HG02678 (cell line): Measurements from ENCODE around the gene PLPP4.

Source experiments
- ATAC-seq: cut with Tn5 transposase; IDR thresholded peaks from one replicate; pipeline ENCODE4 v1.9.1; 2021; ENCODE audit warnings: mild to moderate bottlenecking, moderate library complexity; ENCODE audit not compliant: unreplicated experiment

Gene PLPP4

DNA sequence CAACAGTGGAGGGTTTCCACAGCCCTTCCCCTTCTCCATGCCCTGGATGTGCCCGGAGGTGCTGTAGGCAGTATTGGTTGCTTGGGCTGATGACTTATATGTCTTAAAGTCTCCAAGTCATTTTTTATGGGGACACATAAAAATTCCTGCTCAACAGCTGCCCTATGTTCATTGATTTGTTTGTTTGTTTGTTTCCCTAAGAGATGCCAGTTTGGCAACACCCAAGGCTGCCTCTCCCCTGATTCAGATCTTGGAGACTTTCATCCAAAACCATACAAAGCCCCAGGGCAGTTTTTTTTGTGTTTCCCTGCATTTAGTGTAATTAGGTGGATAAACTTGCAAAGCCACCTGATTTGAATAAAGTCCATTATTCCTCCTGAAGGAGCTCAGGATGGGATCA lies 115.3 kb downstream of the PLPP4 start:
- no peak for ATAC-seq

GRCh38 chr10:120573355-120573754 lies 116.3 kb downstream of the PLPP4 start:
- no peak for ATAC-seq

GRCh38 chr10:120574981-120575380 lies 118.0 kb downstream of the PLPP4 start:
- no peak for ATAC-seq

GRCh38 chr10:120575411-120575810 lies 118.4 kb downstream of the PLPP4 start:
- ATAC-seq = no peak

GRCh38 chr10:120578134-120578533 lies 121.1 kb downstream of the PLPP4 start:
- no peak for ATAC-seq

GRCh38 chr10:120578890-120579289 lies 121.9 kb downstream of the PLPP4 start:
- ATAC-seq = no peak

DNA sequence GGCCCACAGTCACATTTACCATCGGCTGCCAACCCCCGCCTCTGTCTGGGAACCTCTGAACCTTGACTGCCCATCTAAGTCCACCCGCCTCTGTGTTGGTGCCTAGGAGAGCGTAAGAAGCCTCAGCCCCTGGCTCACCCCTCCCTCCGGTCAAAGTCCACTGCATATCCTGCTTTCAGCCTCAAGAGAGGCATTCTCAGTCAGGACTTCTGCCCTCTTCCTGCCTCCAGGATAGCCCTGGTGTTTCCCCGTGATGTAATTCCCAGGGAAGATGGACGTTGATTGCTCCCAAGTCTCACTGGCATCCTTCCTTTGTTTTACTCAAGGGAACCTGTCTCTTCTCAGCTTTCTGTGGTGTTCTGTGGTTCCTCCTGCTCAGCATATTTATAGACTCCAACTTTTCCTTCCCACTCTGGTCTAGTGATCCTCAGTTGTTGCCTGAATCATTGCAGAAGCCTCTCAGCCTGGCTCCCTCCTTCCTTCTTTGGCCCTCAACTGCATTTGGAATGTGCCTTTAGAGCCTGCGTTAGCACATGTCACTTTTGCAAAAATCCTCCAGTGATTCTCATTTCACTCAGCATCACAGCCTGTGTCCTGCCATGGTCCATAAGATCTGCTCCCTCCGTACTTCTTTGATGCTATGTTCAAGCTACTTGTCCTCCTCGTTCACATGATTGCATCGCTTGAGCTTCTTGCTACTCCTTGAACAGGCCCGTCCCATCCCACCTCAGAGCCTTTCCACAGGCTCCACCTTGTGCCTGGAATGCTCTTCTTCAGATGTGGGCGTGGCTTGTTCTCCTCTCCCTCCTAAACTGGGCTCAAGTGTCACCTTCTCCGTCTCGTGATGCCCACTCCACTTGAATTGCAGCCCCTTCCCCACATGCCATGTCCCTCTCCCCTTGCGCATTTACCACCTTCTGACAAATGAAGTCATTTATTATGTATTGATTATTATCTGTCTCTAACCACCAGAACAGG lies 124.2 kb downstream of the PLPP4 start:
- no peak for ATAC-seq

DNA sequence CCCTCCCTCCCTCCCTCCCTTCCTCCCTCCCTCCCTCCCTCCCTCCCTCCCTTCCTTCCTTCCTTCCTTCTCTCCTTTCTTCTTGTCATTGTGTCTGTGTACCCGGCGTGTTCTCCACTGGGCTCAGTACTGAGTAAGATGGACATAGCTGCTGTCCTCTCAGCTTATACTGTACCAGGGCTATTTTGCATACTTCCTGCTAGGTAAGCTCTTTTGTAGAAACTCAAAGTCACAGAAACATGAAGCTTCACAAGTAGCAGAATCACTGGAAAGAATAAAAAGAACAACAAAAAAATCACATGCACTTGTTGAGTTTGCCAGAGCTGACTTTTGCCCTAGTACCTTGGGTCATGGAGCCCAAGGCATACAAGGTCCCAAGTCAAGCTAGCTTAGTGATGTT lies 125.7 kb downstream of the PLPP4 start:
- no peak for ATAC-seq

DNA sequence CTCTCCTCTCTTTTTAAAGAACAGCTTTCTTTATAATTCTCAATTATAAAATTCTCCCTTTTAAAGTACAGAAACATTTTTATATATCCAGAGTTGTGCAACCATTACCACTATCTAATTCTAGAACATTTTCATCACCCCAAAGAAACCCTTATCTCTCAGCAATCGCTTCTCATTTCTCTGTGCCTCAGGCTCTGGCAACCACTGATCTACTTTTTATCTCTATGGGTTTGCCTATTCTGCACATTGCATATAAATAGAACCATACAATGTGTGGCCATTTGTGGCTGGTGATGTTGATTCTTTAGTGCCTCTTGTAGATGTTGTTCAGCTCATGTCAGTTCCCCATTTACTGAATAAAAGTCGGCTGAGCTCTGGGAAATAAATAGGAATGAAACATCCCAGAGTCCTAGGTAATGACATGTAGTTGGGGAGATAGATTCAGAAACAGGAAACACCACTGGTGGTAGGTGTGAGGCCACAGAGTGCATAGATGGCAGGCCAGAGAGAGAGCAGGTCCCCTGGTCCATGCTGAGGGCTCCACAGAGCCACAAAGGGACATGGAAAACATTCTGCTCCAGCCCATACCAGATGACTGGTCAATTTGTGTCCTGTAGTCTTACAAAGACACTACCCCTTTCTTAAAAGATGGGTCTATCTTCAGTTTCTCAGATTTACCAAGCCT lies 126.5 kb downstream of the PLPP4 start:
- no peak for ATAC-seq

GRCh38 chr10:120584786-120585185 lies 127.8 kb downstream of the PLPP4 start:
- no peak for ATAC-seq

- ATAC-seq = no peak
Observed at GRCh38 chr10:120586471-120586872, 129.4 kb downstream of the PLPP4 start.

- no peak for ATAC-seq
Observed at GRCh38 chr10:120587061-120587460, 130.0 kb downstream of the PLPP4 start.

GRCh38 chr10:120588311-120588710 lies 131.3 kb downstream of the PLPP4 start:
- no peak for ATAC-seq

GRCh38 chr10:120593693-120594092 lies 136.7 kb downstream of the PLPP4 start:
- ATAC-seq = no peak

DNA sequence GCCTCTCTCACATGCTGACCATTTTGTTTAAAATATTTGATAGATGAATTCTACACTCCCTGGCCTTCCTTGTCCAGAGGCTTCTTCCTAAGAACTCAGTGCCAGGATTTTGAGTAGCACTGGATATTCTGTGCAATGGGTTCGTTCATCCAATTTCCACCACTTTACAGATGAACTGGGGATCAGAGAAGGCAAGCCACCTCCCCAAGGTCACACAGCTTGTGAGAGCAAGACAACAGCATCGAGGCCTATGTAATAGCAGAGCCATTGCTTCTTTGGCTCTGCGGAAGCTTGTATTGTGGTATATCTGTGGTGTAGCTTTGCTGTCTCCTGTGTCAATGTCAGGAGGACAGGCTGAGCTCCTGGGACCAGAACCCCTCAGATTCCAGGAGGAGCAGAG lies 140.9 kb downstream of the PLPP4 start:
- ATAC-seq = no peak

DNA sequence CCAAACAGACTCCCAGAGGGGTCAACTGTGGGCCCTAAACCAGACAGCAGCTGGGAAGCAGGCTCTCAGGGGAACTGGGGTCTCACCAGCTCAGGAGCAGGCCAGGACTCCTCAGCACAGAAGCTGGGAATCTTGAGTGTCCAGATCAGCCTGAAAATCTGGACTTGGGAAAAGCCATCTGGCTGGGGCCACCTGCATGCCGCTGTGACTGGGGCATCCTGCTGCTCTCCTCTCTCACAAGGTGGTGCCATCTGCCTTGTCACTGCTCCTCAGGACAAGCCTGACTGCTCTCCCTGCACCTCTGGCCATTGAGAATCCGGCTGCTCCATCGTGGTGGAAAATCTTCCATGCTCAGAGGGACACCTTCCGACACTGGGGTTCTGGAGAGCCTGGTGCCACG lies 141.4 kb downstream of the PLPP4 start:
- no peak for ATAC-seq

DNA sequence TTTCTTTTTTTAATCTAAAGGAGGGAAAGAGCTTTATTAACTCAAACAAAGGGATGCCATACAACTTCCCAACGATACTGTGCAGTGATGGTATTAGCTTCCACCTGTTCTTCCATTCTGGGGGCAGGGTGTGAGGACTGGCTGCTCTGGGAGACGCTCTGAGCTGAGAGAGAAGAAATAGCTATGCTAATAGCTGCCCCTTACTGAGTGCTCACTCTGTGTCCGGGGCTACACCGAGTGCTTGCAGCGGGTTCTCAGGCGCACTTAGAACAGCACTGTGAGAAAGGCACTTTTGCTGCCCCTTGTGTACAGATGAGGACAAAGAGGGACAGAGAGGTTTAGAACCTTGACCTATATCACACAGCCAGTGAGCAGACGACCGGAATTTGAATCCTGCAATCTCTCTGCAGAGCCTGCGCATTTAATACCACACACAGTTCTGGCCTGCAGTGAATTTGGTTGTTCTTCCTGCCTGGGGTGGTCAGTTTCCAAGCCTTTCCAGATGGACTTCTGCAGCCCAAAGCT lies 142.2 kb downstream of the PLPP4 start:
- ATAC-seq = no peak

DNA sequence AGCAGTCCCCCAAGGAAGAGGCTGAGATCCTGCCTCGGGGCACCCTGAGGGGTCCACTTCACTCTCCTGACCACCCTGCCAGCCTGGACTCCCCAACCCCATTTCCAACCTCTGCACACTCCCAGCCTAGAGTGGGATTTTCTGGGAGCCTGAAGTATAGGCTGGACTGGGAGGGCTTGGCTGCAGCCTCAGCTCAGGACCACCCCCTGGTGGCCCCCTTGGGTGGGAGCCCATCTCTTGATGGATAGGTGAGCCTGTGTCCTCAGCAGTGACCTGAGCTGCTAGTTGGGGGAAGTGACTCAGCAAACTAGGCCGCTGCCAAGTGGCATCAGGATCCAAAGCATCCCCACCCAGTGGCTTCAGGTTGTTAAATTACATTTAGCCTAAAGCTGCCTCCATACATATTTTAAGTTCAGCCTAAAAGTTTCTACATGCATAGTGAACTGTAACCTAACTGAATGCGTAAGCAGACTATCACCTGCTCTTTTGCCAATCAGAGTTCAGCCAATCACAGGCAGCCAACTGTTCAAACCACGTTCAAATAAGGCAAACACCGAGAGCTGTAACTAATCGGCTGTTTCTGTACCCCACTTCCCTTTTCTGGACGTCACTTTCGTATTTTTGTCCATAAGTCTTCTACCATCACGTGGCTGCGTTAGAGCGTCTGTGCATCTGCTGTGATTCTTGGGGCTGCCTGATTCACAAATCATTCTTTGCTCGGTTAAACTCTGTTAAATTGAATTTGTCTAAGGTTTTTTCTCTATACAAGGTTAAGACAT lies 144.0 kb downstream of the PLPP4 start:
- ATAC-seq = no peak

DNA sequence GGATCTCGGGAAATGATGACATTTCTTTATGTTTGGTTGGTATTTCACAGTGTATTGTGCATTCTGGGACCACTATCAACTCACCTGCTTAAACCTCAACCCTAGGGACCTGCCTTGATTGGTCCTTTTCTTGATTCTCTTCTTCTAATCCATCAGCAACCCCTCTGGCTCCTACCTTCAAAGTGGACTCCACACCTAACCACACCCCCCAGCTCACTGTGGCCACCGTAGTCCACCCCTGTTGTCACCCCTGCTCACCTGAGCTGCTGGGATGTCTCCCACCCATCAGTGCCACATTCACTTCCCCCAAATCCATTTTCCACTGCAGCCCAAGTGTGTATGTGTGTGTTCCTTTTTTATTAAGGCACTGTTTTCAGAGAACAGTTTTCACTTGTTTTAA lies 145.0 kb downstream of the PLPP4 start:
- ATAC-seq = no peak

DNA sequence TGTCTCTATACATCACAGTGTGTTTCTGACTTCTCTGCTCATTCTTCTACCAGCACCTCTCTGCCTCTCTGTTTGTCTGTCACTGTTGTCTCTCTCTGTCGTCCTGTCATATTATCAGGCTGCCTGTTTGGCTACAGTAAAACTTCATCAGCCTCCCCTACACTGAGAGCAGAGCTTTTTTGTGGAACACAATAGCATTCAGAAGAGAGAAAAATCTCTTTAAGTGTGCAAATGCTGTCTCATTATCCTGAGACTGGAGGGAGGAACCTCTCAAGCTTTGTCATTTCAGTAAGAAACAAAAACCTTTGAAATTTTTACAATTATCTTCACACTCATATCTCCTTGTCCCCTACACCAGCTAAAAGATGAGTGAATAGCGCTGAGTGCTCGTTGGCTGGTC lies 148.4 kb downstream of the PLPP4 start:
- no peak for ATAC-seq
